DND-41 (cell line): ENCODE data around the gene CTTN.

ENCODE experiments used
- EZH2 ChIP-seq: IDR thresholded peaks from 3 replicates; pipeline ENCODE4 v1.6.1; 2012; ENCODE audit warnings: borderline replicate concordance, low read depth, mild to moderate bottlenecking, moderate library complexity, low read length, inconsistent platforms; ENCODE audit not compliant: severe bottlenecking
- TF ChIP-seq, protein P1 (sequence below): IDR thresholded peaks from 2 replicates; pipeline ENCODE4 v1.5.1; 2012; ENCODE audit warnings: borderline replicate concordance, low read length, moderate library complexity, mild to moderate bottlenecking; ENCODE audit not compliant: poor library complexity, severe bottlenecking; ENCODE audit errors: extremely low read depth

DNA sequence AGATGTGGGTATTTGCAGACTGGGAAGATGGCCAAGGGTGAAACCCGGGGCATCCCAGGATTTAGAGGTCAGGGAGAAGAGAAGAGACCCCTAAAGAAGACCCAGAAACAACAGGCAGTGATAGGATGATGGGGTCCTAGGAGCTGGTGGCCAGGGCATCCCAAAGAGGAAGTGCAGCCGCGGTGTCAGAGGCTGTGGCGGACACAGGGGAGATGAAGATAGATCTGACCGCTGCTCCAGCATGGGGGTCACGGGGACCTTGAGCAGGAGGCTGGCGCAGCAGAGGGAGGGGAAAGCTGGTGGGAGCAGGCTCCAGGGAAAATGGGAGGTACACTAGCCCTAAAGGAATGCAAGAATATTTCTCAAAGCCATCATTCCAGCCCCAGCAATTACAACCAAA lies 47.3 kb downstream of the CTTN start:
- no peak for TF ChIP-seq EZH2
- TF ChIP-seq, protein P1, sequence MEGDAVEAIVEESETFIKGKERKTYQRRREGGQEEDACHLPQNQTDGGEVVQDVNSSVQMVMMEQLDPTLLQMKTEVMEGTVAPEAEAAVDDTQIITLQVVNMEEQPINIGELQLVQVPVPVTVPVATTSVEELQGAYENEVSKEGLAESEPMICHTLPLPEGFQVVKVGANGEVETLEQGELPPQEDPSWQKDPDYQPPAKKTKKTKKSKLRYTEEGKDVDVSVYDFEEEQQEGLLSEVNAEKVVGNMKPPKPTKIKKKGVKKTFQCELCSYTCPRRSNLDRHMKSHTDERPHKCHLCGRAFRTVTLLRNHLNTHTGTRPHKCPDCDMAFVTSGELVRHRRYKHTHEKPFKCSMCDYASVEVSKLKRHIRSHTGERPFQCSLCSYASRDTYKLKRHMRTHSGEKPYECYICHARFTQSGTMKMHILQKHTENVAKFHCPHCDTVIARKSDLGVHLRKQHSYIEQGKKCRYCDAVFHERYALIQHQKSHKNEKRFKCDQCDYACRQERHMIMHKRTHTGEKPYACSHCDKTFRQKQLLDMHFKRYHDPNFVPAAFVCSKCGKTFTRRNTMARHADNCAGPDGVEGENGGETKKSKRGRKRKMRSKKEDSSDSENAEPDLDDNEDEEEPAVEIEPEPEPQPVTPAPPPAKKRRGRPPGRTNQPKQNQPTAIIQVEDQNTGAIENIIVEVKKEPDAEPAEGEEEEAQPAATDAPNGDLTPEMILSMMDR, result no peak
